Duodenal mucosa (tissue), 2 donors: ENCODE data around the gene MAB21L4.

Experiments used
- H3K27ac ChIP-seq: one replicate; pipeline ENCODE4 v1.7.0; 2013; ENCODE audit warnings: low read depth, low read length
- H3K27me3 ChIP-seq, 2 donors: one replicate each; pipeline ENCODE4 v1.7.0; 2013; ENCODE audit warnings: low read length in 2 of 2, control low read depth in 1 of 2; ENCODE audit not compliant: insufficient read depth in 2 of 2, control insufficient read depth in 1 of 2
- H3K36me3 ChIP-seq, 2 donors: one replicate each; pipeline ENCODE4 v1.7.0; 2013; ENCODE audit warnings: low read length in 2 of 2, control low read depth in 1 of 2; ENCODE audit not compliant: insufficient read depth in 2 of 2, control insufficient read depth in 1 of 2
- H3K4me1 ChIP-seq, 2 donors: one replicate each; pipeline ENCODE4 v1.7.0; 2013; ENCODE audit warnings: low read length in 2 of 2, control low read depth in 1 of 2; ENCODE audit not compliant: insufficient read depth in 2 of 2, control insufficient read depth in 1 of 2
- H3K4me3 ChIP-seq, 2 donors: one replicate each; pipeline ENCODE4 v1.7.0; 2013; ENCODE audit warnings: low read length in 2 of 2, low read depth in 1 of 2
- H3K9ac ChIP-seq, 2 donors: one replicate each; pipeline ENCODE4 v1.7.0; 2013; ENCODE audit warnings: low read length in 2 of 2, low read depth in 1 of 2
- H3K9me3 ChIP-seq, 2 donors: one replicate each; pipeline ENCODE4 v1.7.0; 2013; ENCODE audit warnings: low read length in 2 of 2, control low read depth in 1 of 2; ENCODE audit not compliant: control insufficient read depth in 1 of 2

The MAB21L4 gene

DNA sequence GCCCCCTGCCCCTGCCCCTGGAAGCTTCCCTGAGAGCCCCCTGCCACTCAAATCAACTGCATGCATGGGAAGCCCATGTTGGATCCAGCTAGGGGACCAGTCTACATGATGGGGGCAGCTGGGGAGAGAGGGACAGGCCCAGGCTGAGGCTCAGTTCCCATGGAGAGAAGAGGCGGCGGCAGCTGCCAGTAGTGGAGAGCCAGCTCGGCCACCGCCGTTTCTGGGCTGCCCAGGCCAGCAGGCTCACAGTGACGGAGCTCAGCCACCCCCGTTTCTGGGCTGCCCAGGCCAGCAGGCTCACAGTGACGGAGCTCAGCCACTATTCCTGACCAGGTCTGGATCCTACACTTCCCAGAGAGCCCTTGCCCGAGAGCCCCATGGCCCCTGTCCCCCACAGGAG, 3.6 kb downstream of the MAB21L4 start:
- Histone ChIP-seq H3K4me3 (no peak overlapping the region), H3K4me1 (peaks cover 36 to 53% of the 10 kb centered on the region in 2 donors), H3K36me3 (no peaks in the 10 kb centered on the region), H3K9me3 (no peaks in the 10 kb centered on the region), H3K27me3 (no peaks in the 10 kb centered on the region), H3K27ac (no peak overlapping the region), H3K9ac (no peak overlapping the region)

DNA sequence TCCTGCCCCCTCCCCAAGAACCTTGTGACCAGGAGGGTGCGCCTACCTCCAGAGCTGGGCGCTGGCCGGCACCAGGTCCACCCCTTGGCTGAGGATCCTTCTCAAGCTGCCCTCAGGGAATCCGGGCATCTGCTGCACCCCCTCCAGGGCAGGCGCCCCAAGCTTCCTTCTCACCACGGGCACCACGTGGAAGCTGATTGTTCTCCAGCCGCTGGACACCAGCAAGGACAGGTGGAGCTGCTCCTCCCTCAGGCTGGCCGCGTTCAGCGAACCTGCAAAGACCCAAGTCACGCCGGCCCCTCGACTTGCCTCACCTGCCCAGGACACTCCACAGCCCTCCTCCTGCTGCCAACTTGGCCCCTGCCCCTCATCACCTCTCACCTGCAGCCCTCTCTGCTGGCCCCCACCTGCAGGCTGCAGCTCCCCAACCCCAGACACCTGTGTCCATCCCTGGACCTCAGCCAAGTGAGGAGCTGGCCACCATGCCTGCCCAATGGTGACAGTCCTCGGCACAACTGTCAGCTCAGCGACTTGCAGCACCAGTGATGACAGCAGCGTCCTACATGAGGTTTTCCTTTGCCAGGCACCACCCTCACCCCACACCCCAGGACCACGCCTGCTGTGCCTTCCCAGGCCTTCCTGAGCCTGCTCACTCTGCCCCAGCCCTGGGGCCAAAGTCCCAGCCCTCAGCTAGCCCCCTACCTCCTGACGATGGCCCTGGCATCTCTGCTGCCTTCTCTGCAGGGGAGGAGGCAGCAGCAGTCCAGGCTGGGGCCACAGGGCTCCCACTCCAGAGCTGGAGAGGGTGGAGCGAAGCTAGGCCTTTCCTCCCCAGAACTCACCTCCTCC, 4.2 kb downstream of the MAB21L4 start:
- Histone ChIP-seq H3K36me3 (no peaks in the 10 kb centered on the region), H3K27ac (no peak overlapping the region), H3K9me3 (no peaks in the 10 kb centered on the region), H3K27me3 (no peaks in the 10 kb centered on the region), H3K4me3 (no peak overlapping the region), H3K4me1 (peaks cover 34 to 51% of the 10 kb centered on the region in 2 donors), H3K9ac (no peak overlapping the region)

DNA sequence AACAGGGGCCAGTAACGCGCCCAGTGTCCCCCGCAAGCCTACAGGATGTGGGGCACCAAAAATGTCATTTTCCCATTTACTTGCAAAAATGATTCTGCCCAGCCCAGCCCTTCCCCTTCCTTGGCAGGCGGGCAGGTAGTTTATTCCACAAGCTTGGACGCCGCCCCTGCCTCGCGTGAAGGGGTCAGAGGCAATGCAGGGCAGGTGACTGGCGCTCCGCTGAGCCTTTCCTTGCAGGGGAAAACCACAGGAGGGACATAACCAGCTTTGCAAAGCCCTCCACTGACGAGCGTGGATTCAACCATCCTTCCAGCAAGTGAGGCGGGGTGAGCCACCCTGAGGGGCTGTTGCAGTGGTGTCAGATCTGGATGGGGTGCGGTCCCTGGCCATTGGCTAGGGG, 5.3 kb downstream of the MAB21L4 start:
- no peaks in the 10 kb centered on the region for H3K9me3 ChIP-seq
- H3K27ac ChIP-seq = no peak overlapping the region
- no peaks in the 10 kb centered on the region for H3K36me3 ChIP-seq
- H3K4me1 ChIP-seq = peaks cover 30 to 43% of the 10 kb centered on the region in 2 donors
- H3K4me3 ChIP-seq = no peak overlapping the region
- no peak overlapping the region for H3K9ac ChIP-seq
- no peaks in the 10 kb centered on the region for H3K27me3 ChIP-seq

DNA sequence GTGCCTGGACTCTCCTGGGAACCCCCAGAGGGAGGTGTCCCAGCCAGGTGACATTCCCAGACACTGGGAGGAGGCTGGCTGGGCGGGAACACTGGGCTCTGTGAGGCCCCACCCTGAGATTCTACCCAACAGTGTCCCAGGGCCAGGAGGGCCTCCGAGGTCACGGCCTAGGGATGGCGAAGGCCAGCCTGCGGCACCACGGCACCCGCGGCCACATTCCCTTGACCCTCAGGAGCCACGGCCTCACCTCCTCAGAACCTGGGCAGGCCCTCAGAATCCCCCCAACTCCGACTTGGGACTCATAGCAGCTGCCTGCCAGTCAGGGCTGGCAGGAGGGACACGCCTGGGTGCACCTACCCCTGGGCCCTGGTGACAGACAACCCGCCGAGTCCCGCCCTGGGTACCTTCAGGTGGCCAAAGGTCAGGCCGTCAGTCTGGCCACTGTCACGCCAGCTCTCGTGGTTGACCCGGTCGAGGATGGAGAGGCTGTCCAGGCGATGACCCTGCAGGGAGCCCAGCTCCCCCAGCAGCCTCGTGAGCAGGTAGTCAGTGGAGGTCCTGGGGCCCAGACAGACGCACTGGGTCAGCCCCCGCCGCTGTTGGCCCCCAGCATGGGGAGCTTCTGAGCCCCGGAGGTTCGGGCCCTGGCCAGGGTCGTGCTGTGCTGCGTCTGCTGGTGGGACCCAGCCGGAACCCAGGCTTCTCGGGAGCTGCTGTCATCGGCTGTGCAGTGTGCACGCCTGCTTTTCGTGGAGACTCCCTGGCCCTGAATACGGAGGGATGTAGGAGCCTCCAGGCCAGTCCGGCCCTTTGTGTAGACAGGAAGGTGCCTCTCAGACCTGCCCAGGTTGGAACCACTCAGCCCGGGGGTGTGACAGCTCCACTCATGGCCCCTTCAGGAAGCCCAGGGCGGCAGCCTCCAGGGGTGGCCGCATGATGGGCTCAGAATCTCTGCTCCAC, 6.1 kb downstream of the MAB21L4 start:
- Histone ChIP-seq H3K4me1 (peaks cover 22 to 35% of the 10 kb centered on the region in 2 donors), H3K4me3 (no peak overlapping the region), H3K27ac (no peak overlapping the region), H3K9ac (no peak overlapping the region), H3K9me3 (no peaks in the 10 kb centered on the region), H3K36me3 (no peaks in the 10 kb centered on the region), H3K27me3 (no peaks in the 10 kb centered on the region)

DNA sequence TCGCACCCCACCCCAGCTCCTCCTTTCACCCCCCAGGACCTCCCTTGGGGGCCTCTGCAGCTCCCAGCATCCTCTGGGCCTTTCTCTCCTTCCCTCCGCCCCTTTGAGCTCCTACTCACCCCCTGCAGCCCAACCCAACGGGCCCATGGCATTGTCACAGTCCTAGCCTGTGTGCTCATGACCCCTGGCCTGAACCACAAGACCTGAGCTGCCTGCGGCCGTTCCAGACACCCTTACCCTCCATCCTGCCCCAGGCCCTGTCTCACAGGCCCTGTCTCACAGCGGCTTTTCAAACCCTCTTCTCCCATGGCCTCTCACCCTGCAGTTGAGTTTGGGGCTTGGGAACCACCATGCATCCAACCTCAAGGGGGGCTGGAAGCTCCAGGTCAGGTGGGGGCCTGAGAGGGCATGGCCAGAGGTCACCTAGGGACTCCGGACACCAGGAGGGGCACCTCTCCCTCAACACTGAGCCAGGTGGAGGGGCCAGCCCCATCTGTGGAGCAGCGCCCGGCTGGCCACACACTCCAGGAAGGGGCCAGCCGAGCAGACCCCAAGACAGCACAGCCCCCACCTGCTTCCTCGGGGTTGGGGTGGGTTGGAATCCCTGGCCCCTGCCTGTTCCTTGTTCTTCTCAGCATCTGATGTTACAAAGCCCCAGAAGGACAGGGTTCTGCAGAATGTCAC, 6.9 kb downstream of the MAB21L4 start:
- Histone ChIP-seq H3K9ac (no peak overlapping the region), H3K4me1 (peaks cover 21 to 32% of the 10 kb centered on the region in 2 donors), H3K36me3 (no peaks in the 10 kb centered on the region), H3K4me3 (no peak overlapping the region), H3K27me3 (no peaks in the 10 kb centered on the region), H3K9me3 (no peaks in the 10 kb centered on the region), H3K27ac (no peak overlapping the region)

DNA sequence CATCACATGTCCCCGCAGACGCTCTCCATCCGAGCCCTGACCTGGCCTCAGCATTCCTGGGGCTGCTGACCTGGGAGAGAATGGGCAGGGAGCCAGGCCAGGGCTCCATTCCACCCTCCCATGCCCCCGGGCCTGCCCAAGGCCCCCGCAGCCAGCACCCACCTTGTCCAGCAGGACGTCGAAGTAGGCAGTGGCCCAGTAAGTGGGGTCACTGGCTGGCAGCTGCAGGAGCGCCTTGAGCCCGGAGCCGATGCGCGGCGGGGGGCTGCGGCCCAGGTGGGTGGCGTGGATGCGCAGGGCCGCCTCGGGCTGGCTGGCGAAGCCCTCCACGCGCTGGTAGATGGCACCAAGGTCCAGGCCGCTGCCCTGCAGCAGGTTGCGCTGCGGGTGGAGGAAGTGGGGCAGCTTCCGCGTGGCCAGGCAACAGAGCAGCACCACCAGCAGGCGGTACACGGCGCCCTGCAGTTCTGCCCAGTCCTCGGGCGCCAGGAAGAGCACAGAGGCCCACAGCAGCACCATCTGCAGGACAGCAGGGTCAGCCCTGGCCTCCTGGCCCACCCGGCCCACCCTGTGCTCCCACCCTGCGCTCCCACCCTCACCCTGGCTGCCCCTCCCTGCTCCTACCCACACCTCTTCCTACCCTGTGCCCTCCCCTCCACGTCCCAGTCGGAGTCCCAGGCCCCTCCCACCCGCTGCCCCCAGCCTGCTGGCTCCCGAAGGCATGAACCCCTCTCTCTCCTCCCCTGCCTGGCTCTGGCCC, 7.6 kb downstream of the MAB21L4 start:
- no peaks in the 10 kb centered on the region for H3K9me3 ChIP-seq
- no peak overlapping the region for H3K9ac ChIP-seq
- no peaks in the 10 kb centered on the region for H3K36me3 ChIP-seq
- no peaks in the 10 kb centered on the region for H3K27me3 ChIP-seq
- no peak overlapping the region for H3K4me3 ChIP-seq
- peaks cover 15 to 27% of the 10 kb centered on the region in 2 donors for H3K4me1 ChIP-seq
- H3K27ac ChIP-seq = no peak overlapping the region

DNA sequence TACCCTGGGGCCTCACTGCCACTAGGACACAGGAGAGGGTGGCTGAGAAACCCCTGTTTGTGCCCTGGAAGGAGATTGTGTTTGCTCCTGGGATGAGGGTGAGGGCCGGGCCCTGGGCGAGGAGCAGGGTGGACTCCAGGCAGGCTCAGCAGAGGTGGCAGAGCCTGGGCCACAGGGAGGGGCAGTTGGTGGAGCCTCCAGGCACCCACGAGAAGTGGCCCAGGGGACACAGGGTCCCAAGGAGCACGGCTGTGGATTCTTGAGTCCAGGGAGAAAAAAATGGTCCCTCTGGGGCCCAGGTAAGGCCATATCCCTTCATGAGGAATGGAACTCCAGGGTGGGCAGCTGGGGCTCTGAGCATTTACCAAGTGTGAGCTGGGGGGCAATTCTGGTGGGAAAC, 8.3 kb downstream of the MAB21L4 start:
- no peak overlapping the region for H3K27ac ChIP-seq
- peaks cover 13 to 26% of the 10 kb centered on the region in 2 donors for H3K4me1 ChIP-seq

DNA sequence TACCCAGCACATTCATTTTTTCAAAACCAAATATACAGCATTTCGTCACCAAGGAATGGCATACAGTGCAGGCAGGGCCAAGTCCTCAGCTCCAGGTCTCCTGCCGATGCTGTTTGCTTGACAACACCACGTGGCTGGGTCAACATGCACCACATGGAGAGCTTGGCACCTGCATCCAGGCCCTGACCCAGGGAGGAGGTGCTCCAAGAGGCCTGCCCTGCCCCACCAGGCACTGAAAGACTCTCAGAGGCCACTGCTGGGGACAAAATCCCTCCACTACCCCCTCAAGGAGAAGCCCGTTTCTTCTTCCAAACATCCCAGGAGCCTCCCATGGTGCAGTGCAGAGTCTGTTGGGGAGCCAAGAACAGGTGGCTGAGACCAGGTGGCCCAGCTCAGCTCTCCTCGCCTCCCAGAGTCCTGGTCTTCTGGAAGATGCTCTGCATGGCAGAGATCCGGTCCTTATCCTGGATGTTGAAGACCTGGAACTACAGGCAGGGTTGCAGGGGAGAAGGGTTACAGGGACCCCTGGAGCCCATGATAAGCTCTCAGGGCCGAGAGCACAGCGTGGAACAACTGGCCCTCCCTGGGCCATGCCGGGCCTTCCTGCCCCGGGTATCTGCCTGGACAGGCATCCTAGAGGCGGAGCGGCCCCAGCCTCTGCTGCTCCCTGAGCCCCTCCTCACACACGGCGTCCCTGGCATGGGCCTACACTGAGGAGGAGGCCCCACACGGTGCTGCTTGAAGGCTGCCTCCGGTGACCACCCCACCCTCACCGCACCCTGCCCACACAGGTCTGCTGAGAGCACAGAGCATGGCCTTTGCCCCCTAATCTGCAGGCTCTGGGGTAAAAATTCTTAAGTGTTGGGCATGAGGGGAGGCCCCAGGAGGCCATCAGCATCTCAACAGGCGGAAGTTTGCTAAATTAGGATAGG, 9.0 kb downstream of the MAB21L4 start:
- Histone ChIP-seq H3K27ac (no peak overlapping the region), H3K36me3 (no peaks in the 10 kb centered on the region), H3K4me3 (no peak overlapping the region), H3K9ac (no peak overlapping the region), H3K9me3 (no peaks in the 10 kb centered on the region), H3K4me1 (peaks cover 13 to 22% of the 10 kb centered on the region in 2 donors), H3K27me3 (no peaks in the 10 kb centered on the region)

More for the DNA sequence above, 8.3 kb downstream of the MAB21L4 start:
- no peak overlapping the region for H3K4me3 ChIP-seq
- H3K27me3 ChIP-seq = no peaks in the 10 kb centered on the region
- H3K9ac ChIP-seq = no peak overlapping the region
- H3K9me3 ChIP-seq = no peaks in the 10 kb centered on the region
- no peaks in the 10 kb centered on the region for H3K36me3 ChIP-seq
